Measurements from ENCODE around the gene GTF2A1.
"Not testable (repeated sequence)": the region's sequence is repeated elsewhere in the genome, so short reads cannot be mapped to it uniquely, and the experiment has no call there.

The GTF2A1 gene

GRCh38 chr14:81220830-81221578 is at the start of gene GTF2A1:
Gene GTF2A1 (minus strand): TSS chr14:81220959. CDS start chr14:81220518, 441 bp downstream.
- peak; percentile 98 for DNase-seq

DNA sequence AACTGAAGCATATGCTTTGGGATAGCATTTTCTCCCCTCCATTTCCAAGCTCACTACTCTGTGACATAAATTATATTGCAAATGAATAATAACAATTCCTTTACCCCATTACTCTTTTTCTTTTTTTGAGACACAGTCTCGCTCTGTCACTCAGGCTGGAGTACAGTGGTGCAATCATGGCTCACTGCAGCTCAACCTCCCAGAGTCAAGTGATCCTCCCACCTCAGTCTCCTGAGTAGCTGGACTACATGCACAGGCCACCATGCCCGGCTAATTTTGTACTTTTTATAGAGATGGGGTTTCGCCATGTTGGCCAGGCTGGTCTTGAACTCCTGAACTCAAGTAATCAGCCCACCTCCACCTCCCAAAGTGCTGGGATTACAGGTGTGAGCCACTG is 49.2 kb upstream of the GTF2A1 start:
- no peak for DNase-seq

GRCh38 chr14:81269100-81269978 is 48.6 kb upstream of the GTF2A1 start:
- peak; percentile 39 for DNase-seq

GRCh38 chr14:81268016-81268416 is 47.3 kb upstream of the GTF2A1 start:
- no peak for DNase-seq

- DNase-seq = no peak
These were observed 44.9 kb upstream of the GTF2A1 start for GRCh38 chr14:81265636-81266169.

- no peak for DNase-seq
These were observed 43.9 kb upstream of the GTF2A1 start for GRCh38 chr14:81264671-81265070.

DNA sequence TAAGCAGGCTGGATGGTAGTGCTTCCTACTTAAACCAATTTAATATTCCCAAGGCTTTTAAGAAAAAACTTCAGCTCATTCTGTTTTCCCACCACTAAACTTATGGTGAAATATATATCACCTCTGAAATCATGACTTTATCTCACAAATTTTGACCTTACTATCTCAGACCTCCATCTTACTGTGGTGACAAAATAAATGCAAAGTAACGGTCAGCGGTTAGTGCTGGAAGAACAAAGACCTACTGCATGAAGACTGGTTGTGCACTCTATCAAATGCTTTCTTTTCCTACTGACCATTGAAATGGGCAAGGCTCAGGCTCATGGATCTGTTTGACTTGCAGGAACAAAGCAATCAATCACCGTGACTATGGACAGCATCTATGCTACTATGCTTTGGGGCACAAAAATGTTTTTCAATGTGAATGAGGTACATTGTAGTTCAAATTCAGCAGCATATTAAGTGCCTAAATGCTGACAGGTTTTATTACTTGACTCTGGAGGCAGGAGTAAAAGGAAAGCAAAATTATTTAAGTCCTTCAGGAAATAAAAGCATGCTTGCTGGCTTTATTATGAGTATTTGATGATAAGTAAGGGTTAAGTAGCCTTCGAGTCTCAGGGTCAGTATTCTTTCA is 43.1 kb upstream of the GTF2A1 start:
- DNase-seq = no peak

GRCh38 chr14:81261176-81261575 is 40.4 kb upstream of the GTF2A1 start:
- no peak for DNase-seq

GRCh38 chr14:81260732-81261131 is 40.0 kb upstream of the GTF2A1 start:
- DNase-seq = no peak

DNA sequence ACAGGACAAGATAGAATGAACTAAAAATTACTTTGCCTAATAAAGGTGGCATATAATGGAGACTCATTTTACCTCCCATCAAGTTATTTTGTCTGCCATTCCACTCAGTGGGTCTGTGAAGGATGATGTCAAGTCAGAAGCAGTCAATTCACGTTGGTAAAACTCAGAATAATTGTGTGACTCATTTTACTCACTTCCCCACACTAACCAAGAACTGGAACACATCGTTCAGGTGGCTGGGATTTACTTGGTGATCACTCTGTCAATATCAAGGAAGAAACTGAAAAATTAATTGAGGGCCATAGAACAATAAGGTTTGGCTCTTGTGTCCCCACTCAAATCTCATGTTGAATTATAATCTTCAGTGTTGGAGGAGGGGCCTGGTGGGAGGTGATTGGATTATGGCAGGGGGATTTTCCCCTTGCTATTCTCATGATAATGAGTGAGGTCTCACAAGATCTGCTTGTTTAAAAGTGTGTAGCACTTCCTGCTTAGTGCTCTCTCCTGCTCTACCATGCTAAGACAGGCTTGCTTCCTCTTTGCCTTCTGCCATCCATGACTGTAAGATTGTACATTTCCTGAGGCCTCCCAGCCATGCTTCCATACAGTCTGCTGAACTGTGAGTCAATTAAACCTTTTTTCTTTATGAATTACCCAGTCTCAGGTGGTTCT is 35.7 kb upstream of the GTF2A1 start:
- DNase-seq = no peak

- no peak for DNase-seq
These were observed 31.5 kb upstream of the GTF2A1 start for GRCh38 chr14:81252278-81252677.

DNA sequence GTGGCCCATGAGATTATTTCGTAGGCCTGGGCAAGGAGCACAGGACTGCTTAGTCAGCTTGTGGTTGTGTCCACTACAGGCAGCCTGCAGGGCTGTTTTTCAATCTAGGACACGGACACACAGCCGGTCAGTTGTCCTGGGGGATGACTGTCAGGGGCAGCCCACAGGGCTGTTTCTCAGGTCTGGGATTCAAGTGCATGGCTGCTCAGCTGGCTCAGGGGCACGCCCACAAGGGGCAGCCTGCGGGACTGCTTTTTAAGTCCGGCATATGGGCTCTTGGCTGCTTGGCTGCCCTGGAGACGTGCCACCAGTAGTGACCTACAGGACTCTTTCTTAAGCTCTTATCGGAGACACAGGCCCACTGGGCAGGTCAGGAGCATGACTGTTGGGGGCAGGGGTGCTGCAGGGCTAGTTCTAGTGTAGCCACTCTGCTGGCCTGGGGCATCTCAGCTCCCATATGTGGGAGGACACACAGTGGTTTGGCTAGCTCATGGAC is 26.6 kb upstream of the GTF2A1 start:
- DNase-seq = no peak

DNA sequence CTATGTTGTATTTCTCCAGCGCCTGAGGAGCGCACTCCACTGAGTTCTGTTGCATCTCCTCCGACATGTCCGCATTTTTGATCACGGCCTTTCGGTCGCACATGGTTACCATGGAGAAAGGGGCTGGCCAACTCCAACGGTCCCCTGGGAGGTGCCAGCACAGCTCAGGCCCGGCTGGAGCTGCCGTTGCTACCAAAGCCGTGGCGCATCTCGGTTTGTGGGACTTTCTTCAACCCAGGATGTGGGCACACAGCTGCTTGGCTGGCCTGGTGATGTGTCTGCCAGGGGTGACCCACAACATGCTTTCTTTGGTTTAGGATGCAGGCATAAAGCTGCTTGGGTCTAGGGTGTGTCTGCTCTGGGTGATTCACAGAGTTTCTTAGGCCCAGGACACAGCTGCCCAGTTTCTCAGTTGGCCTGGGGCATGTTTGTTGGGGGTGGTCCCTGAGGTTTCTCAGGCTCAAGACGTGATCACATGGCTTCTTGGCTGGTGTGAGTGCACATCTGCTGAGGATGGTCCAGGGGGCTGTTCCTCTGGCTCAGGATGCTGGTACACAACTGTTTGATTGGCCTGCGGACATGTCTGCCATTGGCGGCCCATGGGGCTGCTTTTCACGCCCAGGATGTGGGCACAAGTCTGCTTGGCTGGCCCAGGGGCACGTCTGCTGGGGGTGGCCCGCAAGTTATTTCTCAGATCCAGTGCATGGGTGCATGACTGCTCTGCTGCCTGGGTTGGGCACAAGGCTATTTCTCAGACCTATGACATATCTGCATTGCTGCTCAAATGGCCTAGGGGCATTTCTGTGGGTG is 25.9 kb upstream of the GTF2A1 start:
- DNase-seq = no peak

DNA sequence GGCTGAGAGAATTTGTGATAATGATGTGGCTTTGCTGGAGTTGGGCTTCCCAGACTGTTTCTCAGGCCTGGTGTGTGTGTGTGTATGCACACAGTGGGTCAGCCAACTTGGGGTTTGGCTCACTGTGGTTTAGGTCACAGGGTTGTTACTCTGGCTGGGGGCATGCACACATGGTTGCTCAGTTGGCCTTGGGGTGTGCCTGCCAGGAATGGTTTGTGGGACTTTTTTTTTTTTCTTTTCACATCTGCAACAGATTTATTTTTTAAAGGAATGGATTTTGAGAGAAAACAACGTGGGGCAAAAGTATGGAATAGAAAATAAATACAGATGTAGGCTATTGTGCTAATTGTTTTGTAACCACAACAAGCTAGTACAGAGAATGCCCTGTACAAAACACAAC is 25.0 kb upstream of the GTF2A1 start:
- no peak for DNase-seq

GRCh38 chr14:81244431-81244830 is 23.7 kb upstream of the GTF2A1 start:
- DNase-seq = not testable (repeated sequence)

- DNase-seq = no peak
These were observed 22.7 kb upstream of the GTF2A1 start for GRCh38 chr14:81243499-81243898.

GRCh38 chr14:81236849-81237248 is 16.1 kb upstream of the GTF2A1 start:
- not testable (repeated sequence) for DNase-seq

GRCh38 chr14:81236138-81236537 is 15.4 kb upstream of the GTF2A1 start:
- no peak for DNase-seq

GRCh38 chr14:81235096-81235495 is 14.3 kb upstream of the GTF2A1 start:
- no peak for DNase-seq

DNA sequence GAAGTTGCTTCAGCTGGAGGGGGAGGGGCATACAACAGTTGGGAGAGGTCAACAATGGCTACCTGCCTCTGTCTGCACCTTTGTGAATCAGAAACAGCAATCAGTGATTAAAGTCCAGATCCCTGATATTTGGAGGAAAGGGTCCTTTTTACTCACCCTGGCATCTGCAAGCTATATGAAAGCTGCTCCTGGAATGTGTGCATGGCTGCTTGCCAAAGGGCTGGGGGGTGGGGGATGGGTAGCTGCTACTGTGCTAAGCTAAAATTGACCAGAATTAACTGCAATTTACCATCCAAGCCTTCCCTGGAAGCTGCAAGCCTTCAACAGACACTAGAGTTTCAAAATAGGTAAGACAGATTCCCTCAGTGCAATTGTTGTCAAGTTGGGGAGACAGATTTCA is 13.5 kb upstream of the GTF2A1 start:
- no peak for DNase-seq

DNA sequence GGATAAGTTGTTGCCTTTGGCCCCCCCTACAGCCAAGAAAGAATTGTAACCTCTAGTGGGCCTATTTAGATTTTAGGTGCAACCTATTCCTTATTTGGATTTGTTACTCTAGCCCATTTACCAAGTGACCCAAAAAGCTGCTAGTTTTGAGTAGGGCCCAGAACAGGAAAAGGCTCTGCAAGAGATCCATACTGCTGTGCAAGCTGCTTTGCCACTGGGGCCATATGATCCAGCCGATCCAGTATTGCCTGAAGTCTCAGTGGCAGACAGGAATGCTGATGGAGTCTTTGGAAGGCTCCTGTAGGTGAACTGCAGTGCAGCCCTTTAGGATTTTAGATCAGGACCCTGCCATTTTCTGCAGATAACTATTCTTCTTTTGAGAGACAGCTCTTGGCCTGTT is 12.9 kb upstream of the GTF2A1 start:
- DNase-seq = no peak

DNA sequence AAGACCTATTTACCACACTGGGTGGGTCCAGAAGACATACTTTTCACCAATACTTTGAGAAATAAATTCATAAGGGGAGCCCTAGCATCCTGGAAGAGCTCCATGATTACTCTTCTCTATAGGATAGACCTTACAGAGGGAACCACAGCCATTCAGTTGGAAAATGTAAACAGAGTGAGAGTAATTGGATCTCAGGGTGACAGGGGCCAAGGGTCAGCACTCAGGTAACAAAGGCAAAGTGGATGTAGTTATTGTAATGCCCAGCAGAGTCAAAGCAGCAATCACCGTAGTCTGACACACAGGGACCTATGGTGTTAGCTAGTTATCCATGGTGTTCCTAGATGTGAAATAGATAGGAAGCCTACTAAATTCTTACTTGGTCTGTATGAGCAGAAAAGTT is 10.8 kb upstream of the GTF2A1 start:
- DNase-seq = no peak

All from NCI-H446 treated with DMSO at 0.1 percent for 48 hours (cell line).